GM19239 (cell line): ENCODE results near the gene LIPA.
"Not testable (repeated sequence)": the region's sequence is repeated elsewhere in the genome, so short reads cannot be mapped to it uniquely, and the experiment has no call there.

Source experiments
- DNase-seq: peaks from one replicate; pipeline ENCODE4 v3.0.0; 2011; ENCODE audit warnings: low spot score; ENCODE audit not compliant: insufficient read length
- FAIRE-seq: peaks from 2 replicates; lab custom pipeline; 2011; peaks lifted over from hg19 to GRCh38; lab: Jason Lieb, UNC

The LIPA gene

DNA sequence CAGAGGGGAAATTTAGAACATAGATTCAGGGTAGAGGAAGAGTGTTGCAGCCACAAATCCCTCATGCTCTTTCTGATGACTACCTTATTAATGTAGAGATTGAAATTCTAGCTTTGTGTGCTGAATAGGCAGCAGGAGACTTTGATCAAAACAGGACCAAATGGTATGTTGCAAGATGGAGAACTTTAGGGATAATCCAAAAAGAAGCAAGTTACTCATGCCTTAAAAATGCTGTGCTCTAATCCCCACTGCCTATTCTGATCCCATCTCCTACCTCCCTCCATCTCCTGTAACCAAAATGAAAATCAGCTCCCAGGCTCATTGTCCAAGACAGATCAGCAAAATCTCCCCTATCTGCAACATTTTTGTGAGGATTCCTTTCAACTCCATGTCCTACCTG lies 75.8 kb downstream of the LIPA start:
- no peak for DNase-seq
- no peak for FAIRE-seq

DNA sequence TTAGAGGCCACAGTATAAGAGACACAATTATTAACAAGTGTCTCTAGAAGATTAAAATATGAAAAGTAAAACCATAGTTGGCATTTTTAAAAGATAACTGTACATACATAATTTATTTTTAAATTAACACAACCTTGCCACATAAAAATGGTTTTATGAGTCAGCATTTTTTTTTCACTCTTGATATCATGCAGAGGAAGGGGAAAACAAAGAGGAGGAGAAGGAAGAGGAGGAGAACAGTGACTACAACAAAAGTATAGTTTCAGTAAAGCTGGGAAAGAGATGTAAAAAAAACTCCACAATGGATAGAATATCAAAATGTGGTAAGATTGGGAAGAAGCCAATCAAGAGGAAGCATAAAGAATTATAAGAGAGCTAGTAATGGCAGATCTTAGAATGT lies 78.5 kb downstream of the LIPA start:
- DNase-seq (no peak), FAIRE-seq (no peak)

DNA sequence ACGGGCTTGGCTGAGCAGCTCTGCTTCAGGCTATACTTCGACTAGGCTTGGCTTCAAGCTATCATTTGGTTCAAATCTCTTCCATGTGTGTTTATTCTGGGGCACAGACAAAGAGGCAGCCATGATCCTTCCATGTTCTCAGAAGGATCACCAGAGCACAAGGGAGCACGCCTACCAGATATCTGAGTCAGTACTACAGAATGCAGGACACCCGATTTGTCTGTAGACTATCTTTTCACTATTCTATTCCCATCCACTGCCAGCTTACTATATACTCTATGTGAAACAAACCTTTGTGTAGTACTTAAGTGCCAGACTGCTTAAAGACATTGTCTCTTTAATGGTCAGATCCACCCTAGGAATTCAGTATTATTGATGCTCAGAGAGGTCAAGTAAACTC lies 79.6 kb downstream of the LIPA start:
- DNase-seq (no peak), FAIRE-seq (no peak)

DNA sequence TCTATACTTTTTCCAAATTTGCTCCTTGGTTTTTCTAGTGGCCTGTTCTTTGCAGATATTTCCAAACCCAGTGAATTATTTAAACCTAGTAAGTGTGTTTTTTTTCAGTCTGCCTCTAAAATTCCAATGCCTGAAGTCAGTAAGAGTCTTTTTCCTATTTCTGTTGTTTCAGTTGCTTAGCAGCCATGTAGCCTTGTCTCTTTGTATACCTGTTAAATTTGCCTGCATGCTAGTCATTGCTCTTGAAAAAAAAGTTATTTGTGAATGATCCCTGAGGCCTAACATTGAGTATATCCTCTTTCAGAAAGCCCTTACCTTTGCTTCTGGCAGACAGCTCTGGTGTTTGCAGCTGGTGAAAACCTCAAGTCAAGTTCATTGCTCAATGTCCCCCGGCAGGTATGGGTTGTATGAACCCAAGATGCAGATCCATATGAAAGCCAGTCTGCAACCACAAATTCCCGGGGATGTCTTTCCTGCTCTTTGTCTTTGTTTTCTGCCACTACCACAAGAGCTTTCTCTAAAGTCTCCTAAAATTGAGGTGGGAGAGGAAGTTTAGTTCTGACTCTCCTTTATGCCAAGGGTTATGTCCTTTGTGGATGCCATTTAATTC lies 80.2 kb downstream of the LIPA start:
- no peak for DNase-seq
- no peak for FAIRE-seq

DNA sequence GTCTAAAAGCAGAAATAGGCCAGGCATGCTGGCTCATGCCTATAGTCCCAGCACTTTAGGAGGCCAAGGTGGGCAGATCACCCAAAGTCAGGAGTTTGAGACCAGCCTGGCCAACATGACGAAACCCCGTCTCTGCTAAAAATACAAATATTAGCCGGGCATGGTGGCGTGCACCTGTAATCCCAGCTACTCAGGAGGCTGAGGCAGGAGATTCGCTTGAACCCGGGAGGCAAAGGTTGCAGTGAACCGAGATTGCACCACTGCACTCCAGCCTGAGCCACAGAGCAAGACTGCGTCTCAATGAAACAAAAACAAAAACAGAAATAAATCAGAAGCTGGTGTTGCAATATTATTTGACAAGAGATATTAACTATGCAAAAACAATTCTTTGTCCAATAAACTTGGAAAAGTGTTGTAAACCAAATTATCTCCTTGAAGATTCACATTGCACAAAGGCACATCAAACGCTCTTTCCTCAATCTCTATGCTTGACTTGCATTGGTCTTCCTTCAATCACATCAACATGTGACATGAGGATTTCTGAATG lies 83.1 kb downstream of the LIPA start:
- DNase-seq, FAIRE-seq: not testable (repeated sequence)

DNA sequence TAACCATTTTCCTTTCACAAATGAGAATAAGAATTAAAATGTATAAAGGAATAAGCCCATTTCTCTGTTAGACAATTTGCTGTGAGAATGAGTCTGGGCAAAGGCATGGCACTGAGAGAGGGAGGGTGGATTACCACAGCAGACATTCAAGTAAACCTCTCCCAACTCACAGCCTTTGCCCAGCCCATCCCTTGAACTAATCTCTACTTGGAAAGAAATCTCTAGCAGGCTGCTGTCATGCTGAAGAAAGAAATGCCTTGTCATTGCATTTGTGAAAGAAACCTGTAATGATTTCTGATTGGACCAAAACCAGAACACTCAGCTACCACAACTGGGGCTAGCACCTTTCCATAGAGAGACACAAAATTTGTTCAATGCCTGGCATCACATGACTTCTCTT lies 83.7 kb downstream of the LIPA start:
- DNase-seq = no peak

DNA sequence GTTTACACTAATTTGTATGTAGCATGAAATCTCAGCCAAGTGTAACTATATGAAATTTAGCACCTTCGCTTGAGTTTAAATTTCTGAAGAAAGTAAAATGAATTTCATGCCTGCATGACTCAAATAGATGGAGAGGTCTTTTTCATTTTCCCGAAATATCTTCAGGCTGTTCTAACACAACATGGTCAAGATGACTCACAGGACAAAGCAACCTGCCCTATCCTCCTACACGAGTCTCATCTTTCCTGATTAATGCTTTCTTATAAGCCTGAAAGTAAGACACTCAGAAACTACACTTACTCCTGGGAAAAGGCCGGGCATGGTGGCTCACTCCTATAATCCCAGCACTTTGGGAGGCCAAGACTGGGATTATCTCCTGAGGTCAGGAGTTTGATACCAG lies 85.7 kb downstream of the LIPA start:
- FAIRE-seq (peak; percentile 59), DNase-seq (no peak)

More for the DNA sequence above, 83.7 kb downstream of the LIPA start:
- no peak for FAIRE-seq

DNA sequence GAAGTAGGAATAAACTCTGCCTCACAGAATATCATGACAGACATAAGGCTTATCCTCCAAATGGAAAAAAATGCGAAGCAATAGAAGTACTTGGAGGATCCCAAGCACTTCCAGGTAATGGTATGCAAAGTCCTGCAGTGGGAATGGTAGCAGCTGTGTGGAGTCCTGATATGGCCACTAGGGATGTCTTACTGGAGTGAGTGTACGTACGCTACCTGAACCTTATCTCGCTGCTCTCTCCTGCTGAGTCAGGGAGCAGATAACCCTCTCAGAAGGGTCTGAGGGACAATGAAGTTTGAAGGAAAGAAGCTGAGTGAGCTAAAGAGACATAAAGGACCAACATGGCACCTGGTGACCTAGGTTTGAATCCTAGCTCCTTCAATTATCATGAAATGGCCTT lies 86.7 kb downstream of the LIPA start:
- no peak for DNase-seq
- FAIRE-seq = no peak

DNA sequence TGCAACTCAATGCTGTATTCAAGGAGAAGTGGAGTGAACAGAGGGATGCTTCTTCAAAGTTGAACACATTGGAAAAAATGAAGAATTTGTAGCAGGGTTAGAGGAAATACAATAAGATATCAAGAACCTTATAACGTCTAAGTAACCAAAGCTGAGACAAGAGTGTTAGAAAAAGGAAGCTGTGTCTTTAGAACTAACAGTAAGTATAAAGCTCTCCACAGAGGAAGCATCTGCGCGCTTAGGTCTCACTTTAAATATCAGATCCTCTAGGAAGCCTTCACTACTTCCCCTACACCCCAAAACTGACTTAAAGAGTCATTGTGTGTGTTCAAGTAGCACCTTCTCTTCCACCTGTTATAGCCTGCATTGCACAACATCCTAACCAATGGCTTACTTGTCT lies 87.5 kb downstream of the LIPA start:
- FAIRE-seq = no peak
- DNase-seq = no peak
